H9 (cell line): ENCODE data around the gene PLIN4. TPM values are rescaled to one million over a fixed set of nuclear protein-coding genes. Genes with fewer than 3 reads are reported as not detected.

ENCODE experiments used
- DNase-seq: peaks from one replicate; pipeline ENCODE4 v3.0.0-alpha.2; 2017
- H2AFZ ChIP-seq: one replicate; pipeline ENCODE4 v1.6.1; 2013; ENCODE audit warnings: mild to moderate bottlenecking, low read length, control low read depth, moderate library complexity
- H2AK5ac ChIP-seq: 2 replicates; pipeline ENCODE4 v1.6.1; 2013; ENCODE audit warnings: low read length, control low read depth, mixed read lengths; ENCODE audit not compliant: insufficient read length
- H2BK120ac ChIP-seq: one replicate; pipeline ENCODE4 v1.6.1; 2013; ENCODE audit warnings: low read depth, mild to moderate bottlenecking, low read length, control low read depth, inconsistent platforms; ENCODE audit not compliant: poor library complexity, severe bottlenecking
- H2BK12ac ChIP-seq: 2 replicates; pipeline ENCODE4 v1.6.1; 2013; ENCODE audit warnings: low read length, control low read depth, mixed read lengths, low read depth; ENCODE audit not compliant: insufficient read length
- H2BK15ac ChIP-seq: 2 replicates; pipeline ENCODE4 v1.6.1; 2013; ENCODE audit warnings: low read depth, low read length, control low read depth
- H2BK20ac ChIP-seq: one replicate; pipeline ENCODE4 v1.6.1; 2013; ENCODE audit warnings: low read depth, mild to moderate bottlenecking, low read length, control low read depth, inconsistent platforms; ENCODE audit not compliant: poor library complexity, severe bottlenecking
- H2BK5ac ChIP-seq: 2 replicates; pipeline ENCODE4 v1.6.1; 2013; ENCODE audit warnings: low read length, control low read depth, mixed read lengths; ENCODE audit not compliant: insufficient read length
- H3K14ac ChIP-seq: 2 replicates; pipeline ENCODE4 v1.6.1; 2013; ENCODE audit warnings: low read length, control low read depth; ENCODE audit not compliant: insufficient read depth
- H3K18ac ChIP-seq: 2 replicates; pipeline ENCODE4 v1.6.1; 2013; ENCODE audit warnings: low read depth, mild to moderate bottlenecking, mixed read lengths, low read length, control low read depth; ENCODE audit not compliant: insufficient read length
- H3K23ac ChIP-seq: 2 replicates; pipeline ENCODE4 v1.6.1; 2013; ENCODE audit warnings: low read length, control low read depth, mixed read lengths, low read depth; ENCODE audit not compliant: insufficient read length
- H3K23me2 ChIP-seq: 2 replicates; pipeline ENCODE4 v1.6.1; 2013; ENCODE audit warnings: low read depth, mild to moderate bottlenecking, mixed read lengths, low read length, control low read depth; ENCODE audit not compliant: insufficient read length, poor library complexity, severe bottlenecking
- H3K27ac ChIP-seq: 2 replicates; pipeline ENCODE4 v1.5.1; 2013; ENCODE audit warnings: low read length, control low read depth, mixed read lengths, low read depth; ENCODE audit not compliant: insufficient read length
- H3K27me3 ChIP-seq: 2 replicates; pipeline ENCODE4 v1.6.1; 2013; ENCODE audit warnings: low read length, control low read depth, inconsistent platforms; ENCODE audit not compliant: insufficient read depth
- H3K4ac ChIP-seq: 2 replicates; pipeline ENCODE4 v1.6.1; 2013; ENCODE audit warnings: low read depth, mild to moderate bottlenecking, control low read depth, inconsistent platforms, low read length, moderate library complexity
- H3K4me1 ChIP-seq: 2 replicates; pipeline ENCODE4 v1.6.1; 2013; ENCODE audit warnings: low read length, control low read depth, inconsistent platforms; ENCODE audit not compliant: insufficient read depth
- H3K4me2 ChIP-seq: 2 replicates; pipeline ENCODE4 v1.6.1; 2013; ENCODE audit warnings: low read length, control low read depth, mixed read lengths; ENCODE audit not compliant: insufficient read length, insufficient read depth
- H3K56ac ChIP-seq: 2 replicates; pipeline ENCODE4 v1.6.1; 2013; ENCODE audit warnings: low read depth, mild to moderate bottlenecking, mixed read lengths, low read length, control low read depth; ENCODE audit not compliant: insufficient read length
- H3K79me1 ChIP-seq: 2 replicates; pipeline ENCODE4 v1.6.1; 2013; ENCODE audit warnings: low read depth, mild to moderate bottlenecking, moderate library complexity, low read length, control low read depth, inconsistent platforms; ENCODE audit not compliant: insufficient read depth, poor library complexity, severe bottlenecking
- H3K79me2 ChIP-seq: 2 replicates; pipeline ENCODE4 v1.6.1; 2013; ENCODE audit warnings: low read length, control low read depth, inconsistent platforms; ENCODE audit not compliant: insufficient read depth
- H3K9ac ChIP-seq: 2 replicates; pipeline ENCODE4 v1.6.1; 2013; ENCODE audit warnings: low read length, control low read depth, mixed read lengths; ENCODE audit not compliant: insufficient read length; ENCODE audit errors: extremely low read depth
- H3K9me3 ChIP-seq: one replicate; pipeline ENCODE4 v1.6.1; 2013; ENCODE audit warnings: low read depth, low read length, inconsistent platforms; ENCODE audit not compliant: control insufficient read depth
- H3T11ph ChIP-seq: one replicate; pipeline ENCODE4 v1.6.1; 2013; ENCODE audit warnings: mild to moderate bottlenecking, low read length, control low read depth, inconsistent platforms
- H4K20me1 ChIP-seq: one replicate; pipeline ENCODE4 v1.6.1; 2013; ENCODE audit not compliant: control insufficient read depth, insufficient read length, insufficient read depth
- H4K5ac ChIP-seq: 2 replicates; pipeline ENCODE4 v1.6.1; 2013; ENCODE audit warnings: low read depth, mild to moderate bottlenecking, mixed read lengths, low read length, control low read depth; ENCODE audit not compliant: insufficient read length
- H4K8ac ChIP-seq: replicated peaks from 2 replicates; pipeline ENCODE4 v1.6.1; 2013; ENCODE audit warnings: low read length, control low read depth, mixed read lengths, low read depth; ENCODE audit not compliant: insufficient read length
- H4K91ac ChIP-seq: 2 replicates; pipeline ENCODE4 v1.6.1; 2013; ENCODE audit warnings: low read depth, mild to moderate bottlenecking, moderate library complexity, mixed read lengths, low read length, control low read depth; ENCODE audit not compliant: insufficient read length
- H3K27ac Mint-ChIP-seq, 3 experiments: 2 replicates in 2 of 3; 3 replicates in 1 of 3; pipeline ENCODE4 v1.8.0; 2020 to 2021; ENCODE audit warnings: mixed read lengths in 3 of 3, mild to moderate bottlenecking in 1 of 3, moderate library complexity in 1 of 3
- H3K27me3 Mint-ChIP-seq: 2 replicates; pipeline ENCODE4 v1.8.0; 2021; ENCODE audit warnings: low read depth, mild to moderate bottlenecking, moderate library complexity, mixed read lengths
- H3K36me3 Mint-ChIP-seq, 3 experiments: 2 replicates in 2 of 3; 3 replicates in 1 of 3; pipeline ENCODE4 v1.8.0; 2020 to 2021; ENCODE audit warnings: low read depth in 3 of 3, mixed read lengths in 3 of 3; ENCODE audit not compliant: insufficient read depth in 1 of 3
- H3K4me1 Mint-ChIP-seq, 2 experiments: 2 replicates each; pipeline ENCODE4 v1.8.0; 2020; ENCODE audit warnings: mixed read lengths in 2 of 2
- H3K4me3 Mint-ChIP-seq, 2 experiments: 2 replicates in 1 of 2; 3 replicates in 1 of 2; pipeline ENCODE4 v1.8.0; 2020 to 2021; ENCODE audit warnings: mild to moderate bottlenecking in 2 of 2, mixed read lengths in 2 of 2, moderate library complexity in 1 of 2
- H3K9me3 Mint-ChIP-seq, 2 experiments: 2 replicates in 1 of 2; 3 replicates in 1 of 2; pipeline ENCODE4 v1.8.0; 2020; ENCODE audit warnings: mild to moderate bottlenecking in 2 of 2, mixed read lengths in 2 of 2, moderate library complexity in 1 of 2
- CTCF ChIP-seq: fragments of 200-600 bp; sonication (generic); conservative IDR thresholded peaks from 3 replicates; pipeline ENCODE4 v1.8.0; 2021; ENCODE audit warnings: antibody characterized with exemption, mild to moderate bottlenecking
- WGBS: extraction: QIAGEN DNeasy Blood & Tissue Kit; methylation state at CpG from one replicate; pipeline ENCODE4 v1.1.7; 2013; ENCODE audit warnings: missing lambda C conversion rate, low lambda C conversion rate, mixed read lengths; ENCODE audit not compliant: insufficient read length; ENCODE audit errors: extremely low coverage; 5-methylcytosine and 5-hydroxymethylcytosine counted together
- total RNA-seq: library from RNA; stranded (reverse); gene quantifications from 2 replicates; pipeline ENCODE4 v1.2.1, GENCODE V29; 2021

The PLIN4 gene
- total RNA-seq, 1 experiment from 2014 or later = 1.1 TPM

- Histone ChIP-seq H3K9me3 (no peaks in the 10 kb centered on the region), H4K91ac (no peak overlapping the region), H3K27me3 (no peaks in the 10 kb centered on the region), H3T11ph (no peak overlapping the region), H3K14ac (no peak overlapping the region), H3K79me2 (no peaks in the 10 kb centered on the region; the same call in 1 of the 2 replicates), H3K56ac (no peak overlapping the region), H2AFZ (no peak overlapping the region), H4K8ac (no peak overlapping the region), H2BK5ac (no peak overlapping the region), H2BK15ac (no peak overlapping the region), H2BK120ac (no peak overlapping the region), H2BK12ac (no peak overlapping the region), H3K18ac (no peak overlapping the region), H4K20me1 (peaks cover 4% of the 10 kb centered on the region), H2AK5ac (no peak overlapping the region), H3K23me2 (peaks cover 9% of the 10 kb centered on the region), H3K9ac (no peak overlapping the region), H3K27ac (no peak overlapping the region), H4K5ac (no peak overlapping the region), H2BK20ac (no peak overlapping the region), H3K4me1 (no peaks in the 10 kb centered on the region), H3K4ac (no peak overlapping the region), H3K23ac (no peak overlapping the region), H3K4me2 (peak overlapping the region; percentile 87), H3K79me1 (no peaks in the 10 kb centered on the region)
- peaks cover 6% of the 10 kb centered on the region; the same call in 1 of the 2 replicates for H3K27me3 Mint-ChIP-seq
- peak overlapping the region in 2 of 3 experiments; percentile 78 to 96; a peak in 2 of 7 replicates for H3K27ac Mint-ChIP-seq
- DNase-seq = no peak
- H3K4me1 Mint-ChIP-seq = peaks cover 10 to 14% of the 10 kb centered on the region in 2 experiments
- WGBS = no CpG with 5 or more reads among the region's 15 CpGs
- TF ChIP-seq CTCF = no peak
- peaks cover 2 to 17% (median 5%) of the 10 kb centered on the region in 3 experiments; a peak in 3 of 7 replicates for H3K36me3 Mint-ChIP-seq
- H3K4me3 Mint-ChIP-seq = peak overlapping the region; percentile 83 to 85
- H3K9me3 Mint-ChIP-seq = peaks cover 0 to 3% of the 10 kb centered on the region in 2 experiments; a peak in 1 of 5 replicates
Measured at GRCh38 chr19:4455719-4456475, 62.4 kb downstream of the PLIN4 start.
